MV-4-11 (cell line): ENCODE data around the gene OR10J4.
"Not testable (repeated sequence)": the region's sequence is repeated elsewhere in the genome, so short reads cannot be mapped to it uniquely, and the experiment has no call there.

Experiments used
- DNase-seq: peaks from one replicate; lab custom pipeline; 2025; lab: John Stamatoyannopoulos, UW

The OR10J4 gene

DNA sequence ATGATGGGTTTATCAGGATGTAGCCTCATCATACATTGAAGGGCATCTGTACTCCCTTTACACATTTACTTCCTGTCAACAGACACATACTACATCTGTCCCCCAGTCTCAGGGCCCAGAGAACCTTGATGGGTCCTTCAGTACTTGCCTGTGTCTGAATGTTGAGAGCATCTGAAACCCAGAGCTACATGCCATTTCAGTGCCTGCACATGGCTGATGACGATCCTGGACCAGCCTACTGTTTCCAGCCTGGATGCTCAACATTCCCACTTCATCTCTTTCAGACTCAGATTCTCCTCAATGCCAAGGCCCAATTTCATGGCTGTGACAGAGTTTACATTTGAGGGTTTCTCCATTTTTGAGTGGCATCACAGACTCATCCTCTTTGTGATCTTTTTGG lies at the start of gene OR10J4:
Gene OR10J4 (plus strand): TSS at position 301 of the 400 bp plus-strand sequence.
- DNase-seq: no peak

DNA sequence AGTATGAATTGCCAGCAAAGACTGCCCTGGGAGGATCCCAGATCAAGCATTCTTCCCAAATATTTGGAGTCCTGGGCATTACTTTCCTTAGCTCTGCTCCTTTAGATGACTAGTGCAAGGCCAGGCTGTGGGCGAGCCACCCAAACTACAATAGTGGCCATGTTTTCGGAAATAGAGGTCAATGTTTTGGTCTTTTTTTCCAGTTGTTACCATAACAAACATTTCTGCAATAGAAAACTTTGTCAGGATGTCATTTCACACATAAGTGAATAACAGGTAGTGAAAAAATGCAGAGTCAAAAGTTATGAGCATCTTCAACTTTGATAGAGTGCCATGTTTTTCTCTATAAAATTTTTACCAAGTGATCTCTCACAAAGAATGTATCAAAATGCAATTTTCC lies 25.2 kb upstream of the OR10J4 start:
- no peak for DNase-seq

DNA sequence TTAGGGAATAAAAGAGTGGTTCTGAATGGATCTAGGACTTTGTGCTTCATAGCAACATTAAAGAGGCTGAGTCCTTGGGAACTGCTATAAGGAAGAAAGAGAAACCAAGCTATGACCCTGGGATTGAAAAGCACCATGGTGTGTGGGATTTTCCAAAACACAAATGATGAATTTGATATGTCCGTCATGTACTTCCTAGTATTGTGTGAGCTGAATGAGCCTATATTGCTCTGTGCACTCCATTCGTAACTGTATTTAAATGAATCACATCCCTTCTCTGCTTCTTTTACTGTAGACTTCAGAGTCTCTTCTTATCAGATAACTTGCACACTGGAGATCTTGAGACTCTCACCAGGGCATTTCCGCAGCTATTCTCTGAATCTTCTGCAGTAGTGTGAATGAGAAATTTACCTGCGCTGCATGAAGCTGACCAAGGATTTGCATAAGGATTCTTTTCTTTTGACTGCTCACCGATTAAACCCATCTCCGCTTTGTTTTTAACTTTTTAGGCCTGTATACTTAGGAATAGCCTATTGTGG lies 23.1 kb upstream of the OR10J4 start:
- no peak for DNase-seq

DNA sequence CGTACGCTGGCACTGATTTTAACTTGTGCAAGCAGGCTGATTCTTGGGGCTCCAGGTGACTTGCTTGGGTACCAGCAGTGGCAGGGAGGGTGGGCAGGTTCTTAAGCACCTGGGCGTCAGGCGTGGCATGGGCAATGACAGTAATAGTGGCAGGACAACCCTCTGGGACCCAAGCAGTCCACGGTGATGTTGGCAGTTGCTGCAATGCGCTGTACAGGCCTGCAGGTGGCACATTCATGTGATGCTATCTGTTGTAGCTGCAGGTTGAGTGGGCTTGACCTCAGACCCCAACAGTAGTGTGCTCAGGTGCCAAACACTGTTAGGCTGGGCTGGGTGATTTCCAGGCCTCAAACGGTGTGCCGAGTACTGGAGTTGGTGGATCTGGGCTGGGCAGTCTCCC lies 10.2 kb upstream of the OR10J4 start:
- DNase-seq: no peak

DNA sequence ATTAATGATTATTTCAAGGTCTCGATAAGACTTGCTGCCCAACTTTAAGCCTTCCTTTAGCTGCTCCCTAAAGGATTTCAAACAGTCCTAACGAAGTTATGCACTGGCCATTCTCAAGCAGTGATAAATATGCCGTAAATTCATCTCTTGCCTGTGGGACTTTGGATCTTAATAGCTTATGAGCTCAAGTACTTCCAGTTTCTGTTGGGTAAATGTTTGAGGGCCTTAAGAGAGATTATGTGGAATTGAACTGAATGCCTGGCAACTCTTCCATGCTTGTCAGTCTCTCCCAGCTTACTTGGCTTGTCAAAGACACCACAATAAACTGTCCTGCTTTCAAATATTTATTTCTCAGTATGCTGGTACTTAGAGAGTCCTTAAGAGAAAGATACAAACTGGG lies 3.5 kb upstream of the OR10J4 start:
- peak; percentile 3 for DNase-seq

DNA sequence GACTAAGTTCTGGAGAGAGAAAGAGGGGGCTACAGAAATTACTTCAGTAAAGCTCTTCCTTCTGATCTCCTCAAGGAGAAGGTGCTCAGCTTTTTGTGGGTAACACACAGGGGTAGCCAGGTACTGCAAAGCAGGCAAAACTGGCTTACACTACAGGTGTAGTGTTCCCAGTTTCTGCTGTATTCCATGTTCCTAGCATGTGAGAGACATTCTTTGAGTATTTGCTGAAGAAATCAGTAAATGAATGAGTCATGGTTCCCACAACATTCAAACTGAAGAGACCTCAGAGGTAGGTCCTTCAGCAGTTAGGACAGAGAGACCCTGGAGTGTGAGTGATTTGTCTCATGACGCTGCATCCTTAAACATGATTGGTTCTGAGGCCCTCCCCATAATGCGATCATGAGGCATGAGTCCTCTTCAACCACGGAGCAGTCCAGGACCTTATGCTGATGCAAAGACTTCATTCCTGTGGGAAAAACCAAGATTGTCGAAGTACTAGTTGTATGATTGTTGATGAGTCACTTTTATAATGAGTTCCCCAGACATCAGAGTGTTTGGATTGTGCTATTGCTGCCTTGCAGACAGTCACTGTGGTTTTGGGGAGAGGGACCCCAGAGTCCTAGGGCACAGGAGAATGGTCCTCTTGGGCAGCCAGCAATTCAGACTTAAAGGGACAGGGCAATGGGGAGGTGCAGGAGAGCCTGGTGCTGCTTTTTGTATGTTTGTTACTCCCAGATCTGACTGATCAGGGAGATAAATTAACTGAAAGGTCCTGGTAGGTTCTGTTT lies 2.7 kb upstream of the OR10J4 start:
- DNase-seq: no peak

DNA sequence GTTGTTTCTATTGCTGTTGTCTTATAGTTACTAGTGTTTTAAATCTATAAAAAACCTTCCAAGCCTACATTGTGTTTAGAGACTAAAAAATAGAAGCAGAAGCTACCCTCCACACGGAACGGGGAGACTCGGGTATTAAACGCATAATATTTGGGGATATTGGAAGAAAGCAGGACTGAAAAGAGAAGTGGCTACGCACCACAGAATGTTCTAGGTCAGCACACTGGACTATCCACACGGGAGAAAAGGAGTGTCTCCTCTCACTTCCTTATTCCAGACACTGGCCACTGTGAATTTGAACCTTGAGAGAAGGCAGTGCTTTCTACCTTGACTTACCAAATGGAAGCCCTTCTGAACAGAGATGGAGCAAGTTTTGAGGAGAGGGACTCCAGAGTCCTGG lies 1.0 kb upstream of the OR10J4 start:
- DNase-seq: peak; percentile 69

DNA sequence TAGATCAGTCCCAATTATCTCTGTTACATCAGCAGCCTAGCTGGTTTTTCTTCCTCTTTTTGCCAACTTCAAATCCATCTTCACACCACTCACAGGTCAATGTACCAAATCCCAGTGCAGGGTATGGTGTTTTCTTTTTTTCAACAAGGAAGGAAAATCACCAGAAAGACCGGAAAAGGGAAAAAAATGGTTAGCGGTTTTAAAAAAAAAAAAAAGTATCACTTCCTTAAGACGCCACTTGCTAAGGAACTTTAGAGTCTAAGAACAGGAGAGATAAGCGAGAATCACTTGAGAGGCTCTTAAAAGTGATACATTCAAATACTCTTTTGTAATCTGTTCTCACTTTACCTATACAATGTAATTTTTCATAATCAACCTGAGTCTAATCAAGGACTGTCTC lies 4.5 kb downstream of the OR10J4 start:
- DNase-seq: peak; percentile 98

DNA sequence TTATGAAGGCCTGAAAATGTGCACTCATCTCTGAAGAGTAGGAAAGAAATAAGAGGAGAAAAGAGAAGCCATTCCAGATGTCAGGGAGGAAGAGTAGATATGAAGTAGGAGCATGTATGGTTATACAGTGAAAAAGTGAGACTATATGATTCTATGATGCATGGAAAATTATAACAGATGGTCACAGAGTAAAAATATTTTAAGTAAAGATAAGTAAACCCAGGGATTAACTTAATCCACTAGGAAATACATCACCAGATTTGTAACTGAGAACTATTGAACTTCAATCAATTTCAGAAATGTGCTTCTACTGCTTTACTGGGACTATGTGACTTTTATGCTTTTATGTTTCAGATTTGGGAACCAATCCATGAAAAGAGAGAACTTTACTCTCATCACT lies 7.4 kb downstream of the OR10J4 start, which contains the start of gene OR10J1:
Gene OR10J1 (plus strand): TSS at position 301 of the 400 bp plus-strand sequence. CDS start 70 bp downstream, at position 371.
- no peak for DNase-seq

DNA sequence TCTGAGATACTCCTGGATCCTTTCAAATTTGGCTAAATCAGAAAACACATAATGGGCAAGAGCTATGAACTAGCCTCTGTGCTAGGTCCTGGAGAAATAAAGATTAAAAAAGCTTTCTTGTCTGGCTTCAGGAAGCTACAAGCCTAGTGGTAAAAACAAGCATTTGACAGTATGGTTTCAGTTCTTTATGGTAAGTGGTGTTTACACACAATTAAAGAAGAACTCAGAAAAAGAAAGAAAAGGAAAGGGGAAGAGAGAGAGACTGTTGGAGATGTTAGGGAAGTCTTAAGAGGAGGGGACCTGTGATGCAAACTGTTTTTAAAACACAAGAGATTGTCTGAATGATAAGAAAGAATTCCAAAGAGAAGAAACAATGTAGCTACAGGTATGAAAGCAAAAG lies 9.4 kb downstream of the OR10J4 start:
- DNase-seq: peak; percentile 95

DNA sequence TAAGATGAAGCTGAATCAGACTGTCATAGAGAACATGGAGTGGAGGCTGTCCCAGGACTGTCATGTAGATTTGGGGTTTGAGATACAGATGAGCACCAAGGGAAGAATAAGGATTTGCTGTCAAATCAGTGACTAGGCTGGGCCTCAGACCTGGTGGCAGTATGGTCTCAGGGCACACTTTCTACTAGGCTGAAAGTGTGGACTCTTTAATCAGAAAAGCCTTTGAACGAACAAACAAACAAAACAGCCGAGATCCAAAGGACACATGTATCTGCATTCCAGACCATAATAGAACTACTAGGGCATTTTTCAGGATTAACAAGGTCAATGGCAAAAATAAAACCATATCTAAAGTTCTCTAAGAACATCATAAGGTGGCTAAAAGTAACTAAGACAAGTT lies 10.4 kb downstream of the OR10J4 start:
- DNase-seq: no peak

DNA sequence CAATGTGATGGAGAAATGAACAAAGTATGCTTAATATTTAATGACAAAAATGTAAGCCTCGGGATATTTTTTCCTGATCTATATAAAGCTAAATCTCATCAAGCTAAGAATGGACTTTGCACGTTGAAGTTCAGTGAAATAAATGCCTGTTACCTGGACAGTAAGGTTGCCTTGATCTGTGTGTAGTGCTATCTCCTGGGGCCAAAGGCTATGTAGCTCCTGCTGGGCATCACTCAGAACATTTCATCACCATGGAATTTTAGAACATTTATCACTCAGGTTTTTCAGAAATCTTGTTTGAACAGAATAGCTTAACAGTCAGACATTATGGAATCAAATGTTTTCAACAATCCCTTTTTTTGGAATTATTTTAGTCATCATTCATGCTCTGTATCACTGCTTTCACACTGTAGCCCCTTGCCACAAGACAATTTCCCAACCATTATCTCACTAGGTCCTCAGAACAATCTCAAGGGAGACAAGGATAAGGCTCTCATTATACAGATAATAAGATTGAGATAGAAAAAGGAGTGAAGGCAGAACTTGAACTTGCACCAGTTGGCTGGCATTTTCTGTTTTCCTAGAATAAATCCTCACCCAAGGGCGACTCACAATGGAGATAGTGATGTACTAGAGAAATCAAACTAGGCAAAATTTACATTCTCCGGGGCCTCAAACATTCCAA lies 11.2 kb downstream of the OR10J4 start:
- no peak for DNase-seq

DNA sequence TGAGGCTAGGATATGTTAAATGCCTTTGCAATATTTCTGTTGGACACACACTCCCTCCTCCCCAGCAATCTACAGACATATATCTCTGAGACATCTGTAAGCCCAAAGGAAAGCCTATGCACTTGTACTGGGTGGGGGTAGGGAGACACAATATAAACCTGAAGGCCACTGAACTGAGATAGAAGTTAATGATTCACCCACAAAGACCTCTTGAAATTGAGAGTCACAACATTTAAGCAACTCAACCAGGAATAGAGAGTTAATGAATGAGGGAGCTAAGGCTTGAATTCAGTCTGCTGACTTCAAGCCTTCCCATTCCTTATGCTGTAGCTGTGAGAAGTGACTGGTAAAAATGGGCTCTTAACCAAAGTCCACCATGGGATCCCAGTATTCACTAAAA lies 12.5 kb downstream of the OR10J4 start:
- no peak for DNase-seq

DNA sequence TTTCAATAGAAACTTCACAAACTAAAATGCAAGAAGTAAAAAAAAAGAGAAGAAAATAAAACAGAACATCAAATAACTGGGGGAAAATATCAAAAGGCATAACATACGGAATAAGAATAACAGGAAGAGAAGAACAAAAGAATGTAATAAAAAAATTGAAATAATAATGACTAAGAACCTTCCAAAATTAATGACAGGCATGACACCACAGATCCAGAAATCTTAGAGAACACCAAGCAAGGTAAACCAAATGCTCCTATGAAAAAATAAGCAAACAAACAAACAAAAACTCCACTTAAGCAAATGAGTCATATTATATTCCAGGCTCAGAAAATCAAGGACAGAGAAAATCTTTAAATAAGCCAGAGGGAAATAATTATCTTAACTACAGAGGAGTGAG lies 16.2 kb downstream of the OR10J4 start:
- DNase-seq: no peak

DNA sequence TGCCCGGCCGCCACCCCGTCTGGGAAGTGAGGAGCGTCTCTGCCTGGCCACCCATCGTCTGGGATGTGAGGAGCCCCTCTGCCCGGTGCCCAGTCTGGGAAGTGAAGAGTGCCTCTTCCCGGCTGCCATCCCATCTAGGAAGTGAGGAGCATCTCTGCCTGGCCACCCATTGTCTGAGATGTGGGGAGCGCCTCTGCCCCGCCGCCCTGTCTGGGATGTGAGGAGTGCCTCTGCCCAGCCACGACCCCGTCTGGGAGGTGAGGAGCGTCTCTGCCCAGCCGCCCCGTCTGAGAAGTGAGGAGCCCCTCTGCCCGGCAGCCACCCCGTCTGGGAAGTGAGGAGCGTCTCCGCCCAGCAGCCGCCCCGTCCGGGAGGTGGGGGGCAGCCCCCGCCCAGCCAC lies 17.6 kb downstream of the OR10J4 start:
- not testable (repeated sequence) for DNase-seq

DNA sequence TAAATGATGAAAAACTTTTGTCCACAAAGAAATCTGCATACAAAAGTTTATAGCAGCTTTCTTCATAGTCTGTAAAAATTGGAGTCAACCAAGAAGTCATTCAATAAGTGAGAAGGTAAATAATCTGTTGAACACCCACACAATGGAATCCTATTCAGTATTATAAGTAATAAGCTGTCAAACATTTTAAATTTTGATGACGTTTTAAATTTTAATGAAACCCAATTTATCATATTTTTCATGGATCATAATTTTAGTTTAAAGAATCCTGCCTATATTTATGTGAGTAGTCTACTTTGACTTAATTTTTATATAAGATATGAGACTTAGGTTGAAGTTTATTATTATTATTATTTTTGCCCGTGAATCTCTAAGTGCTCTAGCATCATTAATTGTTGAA lies 27.5 kb downstream of the OR10J4 start:
- no peak for DNase-seq

DNA sequence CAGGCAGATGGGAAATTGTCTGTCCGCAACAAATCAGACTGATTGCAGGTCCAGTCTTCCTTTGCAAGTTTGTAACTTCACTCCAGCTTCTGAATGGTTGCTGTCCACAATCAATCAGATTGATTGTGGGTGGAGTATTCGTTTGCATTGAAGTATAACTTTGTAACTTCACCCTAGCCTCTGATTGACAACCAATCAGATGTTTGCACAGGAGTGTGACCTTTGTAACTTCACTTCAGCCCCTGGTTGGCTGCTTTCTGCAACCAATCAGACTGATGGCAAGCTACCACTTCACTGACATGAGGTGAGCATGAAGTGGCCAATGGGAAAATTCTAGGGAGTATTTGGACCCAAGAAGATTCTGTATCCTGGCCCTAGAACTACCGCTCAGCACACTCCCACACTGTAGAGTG lies 33.2 kb downstream of the OR10J4 start:
- DNase-seq: no peak

DNA sequence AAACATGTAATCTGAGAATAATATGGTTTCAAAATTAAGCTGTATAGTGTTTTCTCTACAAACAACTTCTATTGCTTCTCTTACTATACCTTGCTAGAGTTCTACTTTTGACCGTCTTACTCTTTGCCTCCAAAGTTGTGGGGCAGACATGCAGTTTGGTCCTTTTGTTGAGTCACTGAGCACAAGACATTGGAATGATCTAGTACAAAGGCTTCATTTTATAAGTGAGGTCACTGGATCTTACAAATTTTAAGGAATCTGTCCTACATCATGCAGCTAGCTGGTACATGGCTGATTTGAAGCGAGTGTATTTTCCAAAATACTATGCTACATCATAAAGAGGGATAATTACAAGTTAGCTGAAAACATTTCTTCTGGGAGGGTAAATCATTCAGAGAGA lies 36.3 kb downstream of the OR10J4 start:
- no peak for DNase-seq

DNA sequence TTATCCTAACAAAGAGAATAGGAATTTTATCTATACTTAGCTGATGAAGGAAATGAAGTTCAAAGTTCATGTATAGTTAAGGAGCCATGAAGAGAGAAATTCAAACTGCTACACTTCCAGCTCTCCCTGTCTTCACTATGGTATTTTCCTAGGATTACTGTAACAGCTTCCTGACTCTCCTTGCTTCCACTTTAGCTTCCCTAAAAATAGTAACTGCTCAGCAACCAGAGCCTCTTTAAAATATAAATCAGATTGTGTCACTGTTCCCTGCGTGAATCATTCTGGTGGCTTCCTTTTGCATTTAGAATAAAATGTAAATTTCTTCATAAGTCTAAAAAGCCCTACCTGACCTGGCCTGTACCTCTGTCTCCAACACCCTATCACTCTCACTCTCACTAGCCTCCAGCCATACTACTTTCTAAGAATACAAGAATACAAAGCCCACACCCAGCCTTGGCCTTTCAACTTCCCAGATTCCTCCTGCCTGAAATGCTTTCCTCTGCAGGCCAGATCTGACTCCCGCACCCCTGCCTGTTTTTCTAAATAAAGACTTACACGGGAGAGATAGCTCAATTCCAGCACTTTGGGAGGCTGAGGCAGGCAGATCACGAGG lies 38.0 kb downstream of the OR10J4 start:
- no peak for DNase-seq

DNA sequence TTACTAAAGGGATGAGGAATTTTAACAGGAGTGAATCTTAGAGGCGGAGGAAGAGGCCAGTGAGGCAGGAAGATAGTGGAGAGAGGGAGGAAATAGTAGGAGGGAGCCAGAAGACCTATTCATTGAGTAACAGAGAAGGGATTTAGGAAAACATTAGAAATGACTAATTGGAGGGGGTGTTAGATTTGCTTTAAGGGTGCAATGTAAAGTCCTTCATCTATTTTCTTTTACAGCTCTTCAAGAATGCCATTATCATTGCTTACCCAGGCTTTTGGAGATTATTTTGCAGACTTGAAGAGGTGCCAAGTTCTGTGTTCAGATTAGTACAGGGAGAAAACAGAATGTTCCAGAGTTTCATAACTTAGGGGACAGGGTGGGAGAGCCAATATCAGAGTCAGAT lies 41.3 kb downstream of the OR10J4 start:
- no peak for DNase-seq

DNA sequence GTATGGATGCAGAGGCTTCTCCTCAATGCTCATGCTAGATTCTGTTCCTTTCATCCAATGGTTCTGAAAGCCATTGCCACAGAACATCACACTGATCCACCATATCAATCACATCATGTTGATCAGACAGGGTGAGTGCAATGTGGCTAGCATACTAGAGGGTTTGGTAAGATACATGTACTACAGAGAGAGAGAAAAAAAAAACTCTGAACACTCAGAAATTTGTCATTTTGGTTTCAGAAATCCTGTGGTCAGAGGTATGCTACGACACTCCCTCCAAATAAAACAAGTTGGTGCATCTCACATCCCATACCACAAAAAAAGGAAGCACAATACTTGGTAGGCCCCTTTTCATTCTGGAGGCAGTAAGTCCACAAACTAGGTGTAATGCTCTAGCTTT lies 42.9 kb downstream of the OR10J4 start:
- DNase-seq: peak; percentile 22
